MM.1S (cell line): Measurements from ENCODE around the gene ARL6IP6.

Source experiments
- CTCF ChIP-seq: fragments of 300-600 bp; sonication (generic); IDR thresholded peaks from 2 replicates; pipeline ENCODE4 v1.5.1; 2016; ENCODE audit warnings: antibody characterized with exemption, low read length, mixed read lengths
- EZH2 ChIP-seq: fragments of 300-600 bp; sonication (generic); optimal IDR thresholded peaks from 2 replicates; pipeline ENCODE3; 2017; ENCODE audit warnings: low read depth, mild to moderate bottlenecking, antibody characterized with exemption, low read length, mixed read lengths
- EZH2phosphoT487 ChIP-seq: fragments of 300-600 bp; sonication (generic); IDR thresholded peaks from 2 replicates; pipeline ENCODE4 v1.6.1; 2018; ENCODE audit warnings: antibody characterized with exemption, low read length

GRCh38 chr2:152792974-152793373 is 74.6 kb downstream of the ARL6IP6 start:
- TF ChIP-seq CTCF (no peak), EZH2 (no peak), EZH2phosphoT487 (no peak)
